GM20431 (cell line): ENCODE data around the gene NEK5.

Source experiments
- in situ Hi-C: fragments of 300-500 bp; cut with MseI, MboI; formaldehyde crosslinking; loops from one replicate; pipeline ENCODE4 v1.15.0; 2020; ENCODE audit warnings: low sequenced_read_pairs; ENCODE audit not compliant: unreplicated experiment

The NEK5 gene

DNA sequence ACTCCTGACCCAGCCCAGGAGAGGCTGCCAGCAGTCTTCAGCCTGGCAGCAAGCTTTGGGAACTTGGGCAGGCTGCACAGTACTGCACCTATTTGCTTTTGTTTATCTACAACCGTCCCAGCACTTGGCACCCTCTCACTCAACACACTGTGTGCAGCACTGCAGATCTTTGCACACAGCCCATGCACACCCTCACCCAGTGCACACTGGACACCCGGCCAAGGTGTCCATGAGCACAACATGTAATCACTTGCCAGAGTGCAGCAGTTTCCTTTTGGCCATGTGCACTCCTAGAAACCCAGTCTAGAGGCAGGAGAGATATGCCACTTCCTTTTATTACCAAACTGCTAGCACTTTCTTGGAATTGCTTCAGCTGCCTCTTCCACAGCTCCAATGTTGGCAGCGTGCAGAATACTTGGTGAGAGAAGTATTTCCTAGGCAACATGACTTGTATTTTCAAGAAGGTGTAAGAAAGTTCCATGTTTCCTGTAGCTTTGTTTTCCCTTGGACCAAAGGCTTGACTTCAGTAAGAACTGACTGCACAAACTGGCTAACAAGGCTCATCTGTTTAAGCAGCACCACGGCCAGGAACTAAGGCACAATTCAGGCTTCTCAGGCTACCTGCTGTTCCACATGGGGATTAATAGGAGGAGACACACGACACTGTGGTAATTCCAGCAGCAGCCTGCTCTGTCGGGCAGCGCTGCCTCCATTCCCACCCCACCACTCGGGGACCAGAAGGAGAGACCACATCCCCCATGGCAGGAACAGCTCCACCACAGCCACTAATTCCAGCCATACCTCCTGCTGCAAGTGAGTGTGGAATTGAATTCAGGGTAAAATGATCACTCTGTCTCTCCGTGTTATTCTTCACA is 133.0 kb downstream of the NEK5 start:
- in situ Hi-C loops, result no loop called here

DNA sequence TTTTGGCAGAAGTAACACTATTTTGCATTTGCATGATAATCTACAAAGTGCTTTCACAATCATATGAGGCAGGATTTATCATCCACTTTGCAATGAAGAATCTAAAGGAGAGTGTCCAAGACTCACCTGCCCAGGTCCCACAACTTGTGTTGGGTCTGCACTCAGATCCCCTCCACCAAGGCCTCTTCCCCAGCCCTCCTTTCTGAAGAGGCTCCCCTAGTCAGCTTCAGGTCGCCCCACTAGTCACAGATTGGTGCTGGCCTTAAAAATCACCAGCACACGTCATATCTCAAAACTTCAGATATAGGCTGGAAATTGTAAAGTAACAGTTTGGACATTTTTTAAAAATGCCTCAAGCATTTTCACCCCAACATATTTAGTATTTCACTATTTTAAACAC is 135.2 kb downstream of the NEK5 start:
- in situ Hi-C loops, result no loop called here

DNA sequence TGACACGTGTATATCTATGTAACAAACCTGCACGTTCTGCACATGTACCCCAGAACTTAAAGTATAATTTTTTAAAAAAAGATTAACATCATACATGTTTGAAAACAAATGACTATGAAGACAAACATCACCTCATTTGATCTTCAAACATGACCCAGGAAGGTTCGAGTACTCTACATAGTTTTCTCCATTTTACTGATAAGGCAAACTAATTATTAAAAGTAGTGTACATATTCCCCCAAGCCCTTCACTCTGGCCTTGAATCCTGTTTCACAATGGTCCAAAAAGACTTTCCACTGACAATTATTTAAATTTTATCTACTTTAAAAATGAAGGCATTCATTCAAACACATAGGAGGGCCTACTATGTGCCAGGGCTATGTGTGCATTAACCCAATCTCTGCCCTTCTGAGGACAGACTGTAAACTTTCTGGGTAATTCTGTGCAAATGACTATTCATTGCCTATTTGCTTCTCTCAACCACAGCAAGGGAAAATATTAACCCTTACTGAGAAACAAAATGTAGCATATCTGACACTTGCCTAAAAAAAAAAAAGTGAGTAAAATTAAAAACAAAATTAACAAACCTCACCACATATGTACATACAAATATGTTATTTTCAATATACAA is 139.8 kb downstream of the NEK5 start:
- in situ Hi-C loops, result no loop called here
